LNCAP (cell line): ENCODE measurements around the gene CPB2.

Experiments used
- TF ChIP-seq, protein P1 (sequence below): fragments of 450-650 bp; IDR thresholded peaks from 2 replicates; pipeline ENCODE4 v1.5.1; 2017; ENCODE audit warnings: mild to moderate bottlenecking

CPB2 gene

DNA sequence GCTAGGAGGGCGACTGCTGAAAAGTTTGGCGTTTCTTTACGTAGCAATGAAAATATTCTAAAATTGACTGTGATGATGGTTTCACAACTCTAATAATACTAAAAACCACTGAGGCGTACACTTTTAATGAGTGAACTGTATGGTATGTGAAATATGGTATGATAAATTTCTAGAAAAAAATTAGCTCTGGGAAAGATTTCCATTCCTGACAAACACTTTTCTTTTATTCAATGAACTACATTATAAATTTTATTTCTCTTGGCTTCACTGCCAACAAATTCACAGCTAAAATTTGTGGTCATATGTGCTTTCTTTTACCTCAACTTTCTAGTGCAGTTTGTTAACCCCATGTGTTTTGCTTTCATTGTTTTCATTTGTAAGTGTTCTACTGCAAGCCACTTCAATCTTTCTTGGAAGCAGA is 63.4 kb downstream of the CPB2 start:
- TF ChIP-seq, protein P1, sequence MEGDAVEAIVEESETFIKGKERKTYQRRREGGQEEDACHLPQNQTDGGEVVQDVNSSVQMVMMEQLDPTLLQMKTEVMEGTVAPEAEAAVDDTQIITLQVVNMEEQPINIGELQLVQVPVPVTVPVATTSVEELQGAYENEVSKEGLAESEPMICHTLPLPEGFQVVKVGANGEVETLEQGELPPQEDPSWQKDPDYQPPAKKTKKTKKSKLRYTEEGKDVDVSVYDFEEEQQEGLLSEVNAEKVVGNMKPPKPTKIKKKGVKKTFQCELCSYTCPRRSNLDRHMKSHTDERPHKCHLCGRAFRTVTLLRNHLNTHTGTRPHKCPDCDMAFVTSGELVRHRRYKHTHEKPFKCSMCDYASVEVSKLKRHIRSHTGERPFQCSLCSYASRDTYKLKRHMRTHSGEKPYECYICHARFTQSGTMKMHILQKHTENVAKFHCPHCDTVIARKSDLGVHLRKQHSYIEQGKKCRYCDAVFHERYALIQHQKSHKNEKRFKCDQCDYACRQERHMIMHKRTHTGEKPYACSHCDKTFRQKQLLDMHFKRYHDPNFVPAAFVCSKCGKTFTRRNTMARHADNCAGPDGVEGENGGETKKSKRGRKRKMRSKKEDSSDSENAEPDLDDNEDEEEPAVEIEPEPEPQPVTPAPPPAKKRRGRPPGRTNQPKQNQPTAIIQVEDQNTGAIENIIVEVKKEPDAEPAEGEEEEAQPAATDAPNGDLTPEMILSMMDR, result no peak

DNA sequence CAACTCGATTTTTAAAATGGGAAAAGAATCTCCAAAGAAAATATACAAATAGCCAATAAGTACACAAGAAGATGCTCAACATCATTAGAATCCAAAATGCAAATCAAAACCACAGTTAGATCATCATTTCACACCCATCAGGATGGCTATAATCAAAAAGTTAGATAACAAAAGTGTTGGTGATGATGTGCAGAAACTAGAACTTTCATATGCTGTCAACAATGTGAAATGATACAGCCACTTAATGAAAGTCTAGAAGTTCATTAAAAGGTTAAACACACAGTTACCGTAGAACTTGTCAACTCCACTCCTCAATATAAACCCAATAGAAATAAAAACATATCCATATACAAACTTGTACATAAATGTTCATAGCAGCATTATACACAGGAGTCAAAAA is 64.1 kb downstream of the CPB2 start:
- TF ChIP-seq, protein P1, result no peak

DNA sequence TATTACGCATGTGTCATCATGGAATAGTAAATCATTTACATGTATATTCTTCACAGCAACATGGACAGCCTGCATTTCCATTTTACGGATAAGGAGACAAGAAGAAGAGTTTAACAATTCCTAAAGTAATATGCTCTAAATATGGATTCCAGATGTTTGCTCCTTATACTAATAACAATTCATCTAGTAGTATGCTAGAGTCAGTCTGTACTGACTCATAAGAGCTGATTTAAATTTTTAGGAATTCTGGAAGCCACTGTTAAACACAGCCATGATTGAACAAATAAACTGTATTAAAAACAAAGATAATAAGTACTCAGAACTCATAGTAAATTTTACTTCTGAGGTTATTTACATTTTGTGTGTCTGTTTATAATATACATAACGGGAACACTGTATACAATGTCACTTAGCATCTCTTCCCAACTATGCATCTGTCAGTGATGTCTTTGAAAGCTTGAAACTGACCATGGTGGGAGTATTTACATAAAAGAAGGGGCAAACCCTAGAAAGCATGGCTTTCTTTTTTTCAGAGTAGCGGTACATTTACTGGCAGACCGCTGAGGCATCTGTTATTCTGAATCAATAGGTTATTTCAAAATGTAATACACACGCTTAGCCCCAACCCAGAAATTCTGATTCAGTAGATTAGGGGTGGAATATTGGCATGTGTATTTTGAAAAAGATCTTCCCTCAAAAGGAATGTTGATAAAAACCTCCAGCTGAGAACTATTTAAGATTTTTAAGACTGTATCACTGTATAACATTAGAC is 65.2 kb downstream of the CPB2 start:
- TF ChIP-seq, protein P1, result no peak

DNA sequence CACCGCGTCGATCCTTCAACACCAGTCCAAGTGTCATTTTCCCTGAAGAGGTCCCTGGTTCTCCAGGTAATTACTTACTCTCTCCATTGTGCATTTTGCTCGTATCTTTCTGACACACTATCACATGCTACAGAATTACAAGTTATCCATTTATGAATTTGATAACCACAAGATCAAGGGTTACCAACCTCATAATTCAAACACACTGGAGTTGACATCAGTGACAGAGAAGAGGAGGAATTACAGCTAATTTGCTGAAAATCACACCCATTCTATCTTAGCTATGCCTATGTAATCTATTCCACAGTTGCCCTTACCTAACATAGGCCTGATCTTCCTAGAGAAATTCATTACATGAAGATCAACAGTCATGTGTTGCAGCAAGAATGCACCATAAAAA is 66.5 kb downstream of the CPB2 start:
- TF ChIP-seq, protein P1, result no peak

DNA sequence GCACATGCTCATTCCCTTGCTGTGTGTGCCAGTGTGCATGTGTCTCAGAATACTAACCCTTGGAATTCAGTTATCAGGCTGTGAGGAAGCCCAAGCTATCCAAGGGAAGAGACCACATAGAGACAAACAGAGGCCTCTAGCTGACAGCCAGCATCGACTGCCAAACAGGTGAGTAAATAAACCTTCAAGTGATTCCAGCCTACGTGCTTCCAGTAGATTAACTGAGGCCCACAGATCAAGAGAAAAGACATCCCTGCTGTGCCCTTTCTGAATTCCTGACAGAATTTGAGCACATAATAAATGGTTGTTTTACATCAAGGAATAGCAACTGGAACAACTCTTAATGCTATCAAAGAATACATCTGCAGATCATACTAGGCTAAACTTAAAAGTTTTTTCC is 69.8 kb downstream of the CPB2 start:
- TF ChIP-seq, protein P1, result no peak

DNA sequence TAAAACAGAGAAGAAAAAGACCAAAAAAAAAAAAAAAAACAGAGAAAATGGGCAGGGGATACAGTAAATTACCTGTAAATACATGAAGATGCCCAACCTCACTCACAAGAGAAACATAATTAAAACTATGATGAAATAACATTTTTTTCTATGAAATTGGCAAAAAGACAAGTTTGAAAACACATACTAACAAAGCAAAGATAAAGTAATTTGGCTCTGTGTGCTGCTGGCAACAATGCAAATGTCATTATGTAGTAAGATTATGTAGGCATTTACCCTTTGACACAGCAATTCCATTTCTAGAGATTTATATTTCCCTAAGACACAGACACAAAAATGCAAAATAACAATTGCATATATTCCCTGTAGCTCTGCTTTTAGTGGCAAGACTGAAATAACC is 72.5 kb downstream of the CPB2 start:
- TF ChIP-seq, protein P1, result no peak

DNA sequence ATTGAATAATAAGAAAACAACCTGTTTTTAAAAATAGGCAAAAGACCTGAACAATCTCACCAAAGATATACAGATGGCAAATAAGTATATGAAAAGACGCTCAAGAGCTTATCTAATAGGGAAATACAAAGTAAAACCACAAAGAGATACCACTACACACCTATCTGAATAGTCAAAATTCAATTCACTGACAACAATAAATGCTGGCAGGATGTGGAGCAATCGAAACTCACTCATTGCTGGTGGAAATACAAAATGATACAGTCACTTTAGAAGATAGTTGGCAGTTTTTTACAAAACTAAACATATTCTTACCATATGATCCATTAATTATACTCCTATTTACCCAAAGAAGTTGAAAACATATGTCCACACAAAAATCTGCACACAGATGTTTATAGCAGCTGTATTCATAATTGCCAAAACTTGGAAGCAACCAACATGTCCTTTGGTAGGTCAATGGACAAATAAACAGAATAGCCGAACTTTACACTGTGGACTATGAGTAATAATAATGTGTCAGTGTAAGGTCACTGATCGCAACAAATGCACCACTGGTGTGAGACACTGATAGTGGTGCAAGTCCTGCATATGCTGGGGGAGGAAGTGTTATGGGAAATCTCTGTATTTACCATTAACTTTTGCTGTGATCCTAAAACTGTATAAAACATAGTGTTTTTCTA is 73.1 kb downstream of the CPB2 start:
- TF ChIP-seq, protein P1, result no peak
